ENCODE measurements around the gene TMTC4. TPM values are rescaled to one million over a fixed set of nuclear protein-coding genes. Genes with fewer than 3 reads are reported as not detected.

Gene TMTC4
- polyA plus RNA-seq, 2 of the 4 experiments (the other 2 are of a cell fraction): 15.6 to 17.5 TPM

- H3K9me3 ChIP-seq: no peaks in the 10 kb centered on the region
- H3K4me1 ChIP-seq: no peaks in the 10 kb centered on the region
- peak; percentile 28 to 31 for DNase-seq (ENCODE audit: low read depth in 1 of 2, low spot score in 1 of 2)
- ChIA-PET POLR2A (no interaction called here), CTCF (interaction anchor here (0.8 to 1.6 kb wide), 9 partner anchors 10 to 1123 kb away, joined by 3 to 5 read pairs (median 3); no protein-coding TSS in a partner anchor)
- ATAC-seq: peak; percentile 68 to 85; a peak in 5 of 6 replicates
- no peak overlapping the region for H3K4me2 ChIP-seq
- WGBS (ENCODE audit: missing lambda C conversion rate): 14% methylated on average over 6 of the region's 6 CpGs
- no peak for FAIRE-seq
- no peak overlapping the region for H3K4me3 ChIP-seq
- H3K27ac ChIP-seq: no peak overlapping the region
- TF ChIP-seq RAD21 (conservative IDR thresholded peaks at IDR 0.05 in 1 of 2, IDR thresholded peaks at IDR 0.05 in 1 of 2) (peak; percentile 26 to 44; a peak in 2 of 5 replicates), HOXB5 (CRISPR knock-in tag; IDR thresholded peaks at IDR 0.05) (no peak), HOXA7 (CRISPR knock-in tag; IDR thresholded peaks at IDR 0.05) (no peak), SMC3 (IDR thresholded peaks at IDR 0.05) (peak; percentile 34; the same call in 1 of the 3 replicates), CTCF (IDR thresholded peaks at IDR 0.05) (peak; percentile 60)
Measured at GRCh38 chr13:100721885-100722512, 47.4 kb upstream of the TMTC4 start.

GRCh38 chr13:100715604-100716003 lies 41.0 kb upstream of the TMTC4 start:
- DNase-seq (ENCODE audit: low read depth in 1 of 2, low spot score in 1 of 2): no peak
- no peak overlapping the region for H3K4me3 ChIP-seq
- no peak for ATAC-seq
- WGBS (ENCODE audit: missing lambda C conversion rate): 59% methylated on average over 7 of the region's 7 CpGs
- no peaks in the 10 kb centered on the region for H3K4me1 ChIP-seq
- TF ChIP-seq CHD2 (IDR thresholded peaks at IDR 0.05; ENCODE audit: low read length, partially characterized antibody): no peak
- TF ChIP-seq HOXA7 (CRISPR knock-in tag; IDR thresholded peaks at IDR 0.05): no peak
- TF ChIP-seq HES2 (IDR thresholded peaks at IDR 0.05): no peak
- TF ChIP-seq POLR2A (IDR thresholded peaks at IDR 0.05; ENCODE audit: low read length): no peak
- TF ChIP-seq JUNB (IDR thresholded peaks at IDR 0.05): no peak
- TF ChIP-seq NPAS2 (CRISPR knock-in tag; IDR thresholded peaks at IDR 0.05; ENCODE audit: borderline replicate concordance): no peak
- no peak for TF ChIP-seq KDM1A (IDR thresholded peaks at IDR 0.05; ENCODE audit: low read depth)
- no peak for TF ChIP-seq HOXB13 (CRISPR knock-in tag; IDR thresholded peaks at IDR 0.05; ENCODE audit: low read depth)
- no peak for TF ChIP-seq FOSB (CRISPR knock-in tag; IDR thresholded peaks at IDR 0.05)
- TF ChIP-seq MAX (IDR thresholded peaks at IDR 0.05): no peak
- no peak for TF ChIP-seq TFCP2L1 (CRISPR knock-in tag; IDR thresholded peaks at IDR 0.05)
- no peak for TF ChIP-seq RCOR1 (IDR thresholded peaks at IDR 0.05; ENCODE audit: low read depth, low read length)
- TF ChIP-seq BCL3 (IDR thresholded peaks at IDR 0.05): no peak
- TF ChIP-seq E2F6 (IDR thresholded peaks at IDR 0.05; ENCODE audit: borderline replicate concordance, low read depth): no peak
- no peak for TF ChIP-seq CBX8 (IDR thresholded peaks at IDR 0.05)
- no peak for TF ChIP-seq EP300 (IDR thresholded peaks at IDR 0.05)
- no peaks in the 10 kb centered on the region for H3K9me3 ChIP-seq
- no peak for FAIRE-seq
- ChIA-PET CTCF (no interaction called here), POLR2A (no interaction called here)
- H3K27ac ChIP-seq: no peak overlapping the region
- H3K4me2 ChIP-seq: no peak overlapping the region

GRCh38 chr13:100714478-100714877 lies 39.9 kb upstream of the TMTC4 start:
- no peak for ATAC-seq
- CTCF ChIA-PET: no interaction called here
- Histone ChIP-seq H3K4me3 (no peak overlapping the region), H3K9me3 (no peaks in the 10 kb centered on the region), H3K4me2 (no peak overlapping the region), H3K27ac (no peak overlapping the region), H3K4me1 (no peaks in the 10 kb centered on the region)
- 16% methylated on average over 2 of the region's 2 CpGs for WGBS (ENCODE audit: missing lambda C conversion rate)
- POLR2A ChIA-PET: no interaction called here
- no peak for FAIRE-seq
- DNase-seq (ENCODE audit: low read depth in 1 of 2, low spot score in 1 of 2): no peak
- TF ChIP-seq FOSB (CRISPR knock-in tag; IDR thresholded peaks at IDR 0.05) (no peak), RAD21 (conservative IDR thresholded peaks at IDR 0.05 in 1 of 2, IDR thresholded peaks at IDR 0.05 in 1 of 2) (no peak), GATA3 (IDR thresholded peaks at IDR 0.05; ENCODE audit: borderline replicate concordance) (no peak), MAFK (IDR thresholded peaks at IDR 0.05; ENCODE audit: partially characterized antibody) (no peak), ZNF302 (CRISPR knock-in tag; IDR thresholded peaks at IDR 0.05) (no peak), JUNB (IDR thresholded peaks at IDR 0.05) (no peak), CBX2 (IDR thresholded peaks at IDR 0.05; ENCODE audit: borderline replicate concordance, low read depth) (no peak), KDM1A (IDR thresholded peaks at IDR 0.05; ENCODE audit: low read depth) (no peak), KDM5A (IDR thresholded peaks at IDR 0.05) (no peak), TFCP2L1 (CRISPR knock-in tag; IDR thresholded peaks at IDR 0.05) (no peak), ATOH8 (CRISPR knock-in tag; IDR thresholded peaks at IDR 0.05; ENCODE audit: low read depth) (no peak), RNF2 (IDR thresholded peaks at IDR 0.05; ENCODE audit: borderline replicate concordance, low read depth) (no peak), JUN (IDR thresholded peaks at IDR 0.05) (no peak), SREBF2 (IDR thresholded peaks at IDR 0.05) (no peak), TP53 (CRISPR knock-in tag; IDR thresholded peaks at IDR 0.05) (no peak), FOXS1 (CRISPR knock-in tag; IDR thresholded peaks at IDR 0.05) (no peak), ZSCAN20 (CRISPR knock-in tag; IDR thresholded peaks at IDR 0.05) (no peak)
